ENCODE results near the gene FBXO45. TPM values are rescaled to one million over a fixed set of nuclear protein-coding genes. Genes with fewer than 3 reads are reported as not detected.

The FBXO45 gene
- total and polyA plus RNA-seq, 9 of the 15 experiments (the other 6 are each of a cell fraction or from before 2014, with no cell fraction given): 15.2 to 52.8 (median 37.0) TPM

GRCh38 chr3:196631682-196632045, 63.2 kb downstream of the FBXO45 start (continued):
- TF ChIP-seq PHF8 (IDR thresholded peaks at IDR 0.05; ENCODE audit: borderline replicate concordance, low read length): no peak
- no peak for TF ChIP-seq RFX7 (CRISPR knock-in tag; IDR thresholded peaks at IDR 0.05)
- TF ChIP-seq ZNF324 (CRISPR knock-in tag; IDR thresholded peaks at IDR 0.05): no peak
- no peak for TF ChIP-seq EZH2 (IDR thresholded peaks at IDR 0.05; ENCODE audit: borderline replicate concordance, low read depth, low read length)
- no peak for TF ChIP-seq ZBTB17 (CRISPR knock-in tag; IDR thresholded peaks at IDR 0.05)
- no peak for TF ChIP-seq KDM5B (IDR thresholded peaks at IDR 0.05; ENCODE audit: insufficient replicate concordance, low read depth, low read length)
- TF ChIP-seq MYBL2 (IDR thresholded peaks at IDR 0.05; ENCODE audit: low read depth): no peak
- no peak for TF ChIP-seq MYBL2 (CRISPR knock-in tag; IDR thresholded peaks at IDR 0.05; ENCODE audit: borderline replicate concordance)
- TF ChIP-seq NR2F6 (CRISPR knock-in tag; IDR thresholded peaks at IDR 0.05): no peak
- no peak for TF ChIP-seq KDM4B (IDR thresholded peaks at IDR 0.05; ENCODE audit: borderline replicate concordance in 2 of 2, low read depth in 1 of 2)
- TF ChIP-seq SIN3B (IDR thresholded peaks at IDR 0.05; ENCODE audit: low read depth): no peak
- no peak for TF ChIP-seq POLR2AphosphoS5 (IDR thresholded peaks at IDR 0.05; ENCODE audit: control insufficient read depth, insufficient read depth, low read depth, low read length)
- TF ChIP-seq ADNP (tag; IDR thresholded peaks at IDR 0.05): no peak
- no peak for TF ChIP-seq ZNF347 (CRISPR knock-in tag; IDR thresholded peaks at IDR 0.05; ENCODE audit: low read depth)
- TF ChIP-seq XRCC3 (IDR thresholded peaks at IDR 0.05): no peak
- TF ChIP-seq CREBBP (IDR thresholded peaks at IDR 0.05; ENCODE audit: low read depth, low read length): no peak
- no peak for TF ChIP-seq SMARCA5 (IDR thresholded peaks at IDR 0.05)
- no peak for TF ChIP-seq GTF3C2 (IDR thresholded peaks at IDR 0.05; ENCODE audit: borderline replicate concordance, extremely low read depth, insufficient read length)
- no peak for TF ChIP-seq HIVEP1 (CRISPR knock-in tag; IDR thresholded peaks at IDR 0.05)
- no peak for TF ChIP-seq ZBTB43 (CRISPR knock-in tag; IDR thresholded peaks at IDR 0.05)
- TF ChIP-seq NFXL1 (CRISPR knock-in tag; IDR thresholded peaks at IDR 0.05): no peak
- TF ChIP-seq TFAP4 (CRISPR knock-in tag; IDR thresholded peaks at IDR 0.05; ENCODE audit: borderline replicate concordance): no peak
- TF ChIP-seq KLF6 (CRISPR knock-in tag; IDR thresholded peaks at IDR 0.05; ENCODE audit: borderline replicate concordance): no peak
- TF ChIP-seq CREB3 (tag; conservative IDR thresholded peaks at IDR 0.05; ENCODE audit: low read depth): no peak
- TF ChIP-seq ZSCAN29 (IDR thresholded peaks at IDR 0.05): no peak
